Mesenchymal stem cell (in vitro differentiated cells and primary cell): ENCODE data around the gene TMEM236.

Experiments used
- DNase-seq: peaks from one replicate; pipeline ENCODE4 v3.0.0-alpha.2; 2013
- H2AFZ ChIP-seq: one replicate; pipeline ENCODE4 v1.6.1; 2013; ENCODE audit warnings: low read depth, mild to moderate bottlenecking, control low read depth, inconsistent platforms, low read length, moderate library complexity
- H2AK5ac ChIP-seq: 2 replicates; pipeline ENCODE4 v1.6.1; 2013; ENCODE audit warnings: low read length, moderate library complexity, mild to moderate bottlenecking, inconsistent platforms; ENCODE audit not compliant: severe bottlenecking
- H2BK120ac ChIP-seq: one replicate; pipeline ENCODE4 v1.6.1; 2013; ENCODE audit warnings: low read depth, mild to moderate bottlenecking, inconsistent platforms, low read length, moderate library complexity
- H2BK12ac ChIP-seq, 2 experiments: one replicate each; pipeline ENCODE4 v1.6.1; 2013; ENCODE audit warnings: inconsistent platforms in 2 of 2, low read length in 2 of 2, mild to moderate bottlenecking in 2 of 2, moderate library complexity in 2 of 2, control low read depth in 1 of 2
- H2BK15ac ChIP-seq: one replicate; pipeline ENCODE4 v1.6.1; 2013; ENCODE audit warnings: mild to moderate bottlenecking, low read depth, inconsistent platforms; ENCODE audit not compliant: poor library complexity, severe bottlenecking
- H2BK5ac ChIP-seq: 2 replicates; pipeline ENCODE4 v1.6.1; 2013; ENCODE audit warnings: low read depth, mild to moderate bottlenecking, low read length, control low read depth, inconsistent platforms; ENCODE audit not compliant: poor library complexity, severe bottlenecking
- H3K14ac ChIP-seq, 2 experiments: one replicate each; pipeline ENCODE4 v1.6.1; 2013; ENCODE audit warnings: inconsistent platforms in 2 of 2, low read length in 2 of 2, control low read depth in 1 of 2, mild to moderate bottlenecking in 1 of 2, moderate library complexity in 1 of 2
- H3K18ac ChIP-seq, 2 experiments: one replicate each; pipeline ENCODE4 v1.6.1; 2013; ENCODE audit warnings: inconsistent platforms in 2 of 2, low read length in 2 of 2, control low read depth in 1 of 2, low read depth in 1 of 2, mild to moderate bottlenecking in 1 of 2
- H3K23ac ChIP-seq, 2 experiments: one replicate each; pipeline ENCODE4 v1.6.1; 2013; ENCODE audit warnings: inconsistent platforms in 2 of 2, low read length in 2 of 2, mild to moderate bottlenecking in 2 of 2, moderate library complexity in 2 of 2, control low read depth in 1 of 2
- H3K27ac ChIP-seq: 2 replicates; pipeline ENCODE4 v1.5.1; 2013; ENCODE audit warnings: mild to moderate bottlenecking, moderate library complexity, low read length, control low read depth, inconsistent platforms; ENCODE audit not compliant: poor library complexity, severe bottlenecking
- H3K27me3 ChIP-seq, 2 experiments: 2 replicates each; pipeline versions ENCODE4 v1.6.1 to v1.7.0; 2013; ENCODE audit warnings: low read length in 2 of 2, mild to moderate bottlenecking in 2 of 2, moderate library complexity in 2 of 2, control low read depth in 1 of 2, inconsistent platforms in 1 of 2; ENCODE audit not compliant: control insufficient read depth in 1 of 2, insufficient read depth in 1 of 2
- H3K36me3 ChIP-seq, 2 experiments: 2 replicates each; pipeline versions ENCODE4 v1.6.1 to v1.7.0; 2013; ENCODE audit warnings: low read length in 2 of 2, control low read depth in 1 of 2, inconsistent platforms in 1 of 2, low read depth in 1 of 2, mild to moderate bottlenecking in 1 of 2; ENCODE audit not compliant: insufficient read depth in 2 of 2, control insufficient read depth in 1 of 2
- H3K4ac ChIP-seq, 2 experiments: one replicate each; pipeline ENCODE4 v1.6.1; 2013; ENCODE audit warnings: inconsistent platforms in 2 of 2, low read length in 2 of 2, mild to moderate bottlenecking in 2 of 2, moderate library complexity in 2 of 2, control low read depth in 1 of 2, low read depth in 1 of 2
- H3K4me1 ChIP-seq: 2 replicates; pipeline ENCODE4 v1.6.1; 2013; ENCODE audit warnings: low read depth, low read length, control low read depth; ENCODE audit not compliant: control insufficient read depth, insufficient read depth
- H3K4me2 ChIP-seq: 2 replicates; pipeline ENCODE4 v1.6.1; 2013; ENCODE audit warnings: low read length, mild to moderate bottlenecking, inconsistent platforms; ENCODE audit not compliant: poor library complexity, severe bottlenecking
- H3K4me3 ChIP-seq, 2 experiments: 2 replicates each; pipeline versions ENCODE4 v1.5.1 to v1.7.0; 2013; ENCODE audit warnings: low read length in 2 of 2, mild to moderate bottlenecking in 2 of 2, control low read depth in 1 of 2, low read depth in 1 of 2; ENCODE audit not compliant: insufficient read depth in 1 of 2
- H3K79me1 ChIP-seq: replicated peaks from 2 replicates; pipeline ENCODE4 v1.6.1; 2013; ENCODE audit warnings: mild to moderate bottlenecking, control low read depth, low read length, inconsistent platforms; ENCODE audit not compliant: poor library complexity, severe bottlenecking
- H3K9ac ChIP-seq: 2 replicates; pipeline ENCODE4 v1.7.0; 2013; ENCODE audit warnings: mild to moderate bottlenecking, low read length, moderate library complexity
- H3K9me3 ChIP-seq: 2 replicates; pipeline ENCODE4 v1.7.0; 2013; ENCODE audit warnings: mild to moderate bottlenecking, low read length; ENCODE audit not compliant: control insufficient read depth
- H4K8ac ChIP-seq: one replicate; pipeline ENCODE4 v1.6.1; 2013; ENCODE audit warnings: inconsistent platforms, mild to moderate bottlenecking, low read length, moderate library complexity
- H4K91ac ChIP-seq: one replicate; pipeline ENCODE4 v1.6.1; 2013; ENCODE audit warnings: mild to moderate bottlenecking, low read length, inconsistent platforms
- WGBS: methylation state at CpG from one replicate; pipeline ENCODE4 v1.1.7; 2013; ENCODE audit warnings: mixed read lengths; 5-methylcytosine and 5-hydroxymethylcytosine counted together

Gene TMEM236

DNA sequence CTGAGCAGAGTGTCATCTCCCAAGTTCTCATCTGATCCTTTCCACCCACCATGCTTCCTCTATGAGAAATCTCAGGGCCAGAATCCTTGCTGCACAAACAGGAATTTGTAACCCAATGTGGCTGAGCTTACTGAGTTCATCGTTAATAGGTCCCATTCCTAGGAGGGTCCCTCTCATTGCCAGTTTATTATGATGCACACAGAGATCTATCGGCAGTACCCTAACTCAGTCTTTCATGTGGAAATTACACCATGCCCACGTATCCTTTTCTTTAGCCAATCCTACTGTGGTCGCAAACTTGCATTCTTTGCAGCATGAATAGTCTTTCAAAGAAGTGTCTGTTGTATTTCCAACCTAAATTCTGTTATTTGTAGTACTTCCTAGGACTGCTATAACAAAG is 12.1 kb downstream of the TMEM236 start:
- Histone ChIP-seq H3K4me1 (no peaks in the 10 kb centered on the region), H3K27me3 (peaks cover 0 to 12% of the 10 kb centered on the region in 2 experiments), H3K36me3 (no peaks in the 10 kb centered on the region), H3K27ac (no peak overlapping the region), H3K79me1 (no peaks in the 10 kb centered on the region), H3K18ac (no peak overlapping the region), H3K14ac (no peak overlapping the region), H2AK5ac (no peak overlapping the region), H4K8ac (no peak overlapping the region), H2BK15ac (no peak overlapping the region), H3K9me3 (peaks cover 11% of the 10 kb centered on the region), H3K9ac (no peak overlapping the region), H3K4ac (no peak overlapping the region), H3K4me2 (no peak overlapping the region), H2BK5ac (no peak overlapping the region), H3K4me3 (no peak overlapping the region), H2BK120ac (no peak overlapping the region), H2BK12ac (no peak overlapping the region), H2AFZ (no peak overlapping the region), H3K23ac (no peak overlapping the region), H4K91ac (no peak overlapping the region)
- WGBS = 26% methylated on average over 2 of the region's 4 CpGs
- DNase-seq = no peak

DNA sequence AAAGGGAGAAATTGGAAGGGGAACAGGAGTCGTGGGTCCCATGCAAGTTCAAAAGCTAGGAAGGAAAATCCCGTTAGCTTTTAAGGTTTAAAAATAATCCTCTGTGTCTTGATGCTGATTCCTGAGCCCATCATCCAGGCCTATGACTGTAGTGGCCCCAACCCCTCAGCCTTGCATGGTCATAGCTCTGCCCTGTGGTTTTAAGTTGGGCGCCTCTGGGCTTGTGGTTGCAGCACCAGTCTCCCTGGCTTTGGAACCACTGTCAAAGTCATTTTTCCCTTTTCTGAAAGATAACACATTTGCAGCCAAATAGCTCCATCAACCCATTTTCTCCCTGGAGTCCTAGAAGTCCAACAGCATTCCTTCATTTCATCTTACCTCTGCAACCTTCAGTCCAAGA is 13.6 kb downstream of the TMEM236 start:
- Histone ChIP-seq H3K79me1 (no peaks in the 10 kb centered on the region), H3K27me3 (peaks cover 0 to 12% of the 10 kb centered on the region in 2 experiments), H2BK120ac (no peak overlapping the region), H3K23ac (no peak overlapping the region), H3K4me1 (no peaks in the 10 kb centered on the region), H3K18ac (no peak overlapping the region), H2BK12ac (no peak overlapping the region), H4K91ac (no peak overlapping the region), H2AK5ac (no peak overlapping the region), H2BK5ac (no peak overlapping the region), H2AFZ (no peak overlapping the region), H3K4me3 (no peak overlapping the region), H3K27ac (no peak overlapping the region), H3K14ac (no peak overlapping the region), H3K9me3 (peaks cover 11% of the 10 kb centered on the region), H3K36me3 (no peaks in the 10 kb centered on the region), H3K4ac (no peak overlapping the region), H3K4me2 (no peak overlapping the region), H3K9ac (no peak overlapping the region), H4K8ac (no peak overlapping the region), H2BK15ac (no peak overlapping the region)
- 81% methylated on average over 3 of the region's 3 CpGs for WGBS
- no peak for DNase-seq

DNA sequence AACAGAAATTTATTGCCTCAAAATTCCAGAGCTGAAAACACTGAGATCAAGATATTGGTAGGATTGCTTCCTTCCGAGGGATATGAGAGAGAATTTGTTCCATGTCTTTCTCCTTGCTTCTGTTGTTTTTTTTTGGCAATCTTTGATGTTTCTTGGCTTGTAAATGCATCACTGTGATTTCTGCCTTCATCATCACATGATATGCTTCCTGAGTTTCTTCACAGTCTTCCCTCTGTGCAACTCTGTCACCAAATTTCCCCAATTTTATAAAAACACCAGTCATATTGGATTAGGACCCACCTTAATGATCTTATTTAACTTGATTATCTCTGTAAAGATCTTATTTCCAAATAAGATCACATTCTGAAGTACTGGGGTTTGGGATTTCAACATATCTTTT is 14.7 kb downstream of the TMEM236 start:
- DNase-seq = no peak
- Histone ChIP-seq H2BK15ac (no peak overlapping the region), H3K36me3 (no peaks in the 10 kb centered on the region), H4K8ac (no peak overlapping the region), H2BK5ac (no peak overlapping the region), H2BK12ac (no peak overlapping the region), H3K9ac (no peak overlapping the region), H3K79me1 (no peaks in the 10 kb centered on the region), H2AFZ (no peak overlapping the region), H4K91ac (no peak overlapping the region), H3K4ac (no peak overlapping the region), H2AK5ac (no peak overlapping the region), H3K4me1 (no peaks in the 10 kb centered on the region), H3K23ac (no peak overlapping the region), H3K27me3 (peaks cover 0 to 12% of the 10 kb centered on the region in 2 experiments), H3K14ac (no peak overlapping the region), H3K4me2 (no peak overlapping the region), H3K4me3 (no peak overlapping the region), H3K9me3 (peaks cover 11% of the 10 kb centered on the region), H3K27ac (no peak overlapping the region), H3K18ac (no peak overlapping the region), H2BK120ac (no peak overlapping the region)
- WGBS = 100% methylated on average over 1 of the region's 1 CpG

DNA sequence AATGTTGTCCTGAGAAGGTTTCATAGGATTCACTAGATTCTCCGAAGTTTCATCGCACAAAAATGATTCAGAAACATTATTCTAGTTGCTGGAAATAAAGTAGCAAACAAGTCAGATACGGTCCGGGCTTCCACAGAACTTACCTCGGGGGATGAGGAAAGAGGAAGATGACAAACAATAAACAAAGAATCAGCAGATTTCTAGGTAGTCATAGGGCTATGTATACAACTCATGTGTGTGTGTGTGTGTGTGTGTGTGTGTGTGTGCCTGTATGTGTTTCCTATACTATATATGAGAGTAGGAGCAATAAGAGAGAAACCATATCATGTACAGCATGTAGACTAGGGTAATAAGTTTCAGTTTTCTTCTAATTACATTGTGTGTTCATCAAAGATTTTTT is 16.5 kb downstream of the TMEM236 start:
- Histone ChIP-seq H2AK5ac (no peak overlapping the region), H3K4me1 (no peaks in the 10 kb centered on the region), H3K36me3 (no peaks in the 10 kb centered on the region), H3K4me3 (no peak overlapping the region), H3K4me2 (no peak overlapping the region), H2BK5ac (no peak overlapping the region), H2BK15ac (no peak overlapping the region), H3K9ac (no peak overlapping the region), H3K27me3 (peaks cover 0 to 12% of the 10 kb centered on the region in 2 experiments), H2AFZ (no peak overlapping the region), H2BK12ac (no peak overlapping the region), H3K4ac (no peak overlapping the region), H3K14ac (no peak overlapping the region), H4K8ac (no peak overlapping the region), H3K9me3 (peaks cover 11% of the 10 kb centered on the region), H3K27ac (no peak overlapping the region), H3K79me1 (no peaks in the 10 kb centered on the region), H2BK120ac (no peak overlapping the region), H3K18ac (no peak overlapping the region), H4K91ac (no peak overlapping the region), H3K23ac (no peak overlapping the region)
- peak; percentile 54 for DNase-seq
- WGBS = 76% methylated on average over 5 of the region's 5 CpGs
